Keratinocyte (primary cell): ENCODE measurements around the gene APBB2. TPM values are rescaled to one million over a fixed set of nuclear protein-coding genes. Genes with fewer than 3 reads are reported as not detected.

Experiments used
- DNase-seq: peaks from one replicate; pipeline ENCODE4 v3.0.0-alpha.2; 2011; ENCODE audit warnings: low read depth, missing footprints, low spot score
- FAIRE-seq: peaks from 2 replicates; lab custom pipeline; 2011; peaks lifted over from hg19 to GRCh38; lab: Jason Lieb, UNC
- H2AFZ ChIP-seq: 2 replicates; pipeline ENCODE4 v1.6.0; 2012; ENCODE audit warnings: low read length, control low read depth, inconsistent platforms; ENCODE audit not compliant: control insufficient read depth
- H3K27ac ChIP-seq: 2 replicates; pipeline ENCODE4 v1.5.1; 2011; ENCODE audit warnings: low read length; ENCODE audit not compliant: control insufficient read depth, insufficient read depth
- H3K27me3 ChIP-seq: 3 replicates; pipeline ENCODE4 v1.6.0; 2011; ENCODE audit warnings: low read length; ENCODE audit not compliant: control insufficient read depth, insufficient read depth; ENCODE audit errors: extremely low read depth
- H3K36me3 ChIP-seq, 2 experiments: 2 replicates in 1 of 2; 3 replicates in 1 of 2; pipeline ENCODE4 v1.5.1; 2011; ENCODE audit warnings: low read length in 2 of 2, mild to moderate bottlenecking in 1 of 2; ENCODE audit not compliant: control insufficient read depth in 2 of 2, insufficient read depth in 2 of 2; ENCODE audit errors: extremely low read depth in 1 of 2
- H3K4me1 ChIP-seq: 3 replicates; pipeline ENCODE4 v1.5.1; 2011; ENCODE audit warnings: low read length; ENCODE audit not compliant: control insufficient read depth, insufficient read depth; ENCODE audit errors: extremely low read depth
- H3K4me2 ChIP-seq: 3 replicates; pipeline ENCODE4 v1.6.0; 2011; ENCODE audit warnings: low read depth, low read length; ENCODE audit not compliant: control insufficient read depth, insufficient read depth; ENCODE audit errors: extremely low read depth
- H3K4me3 ChIP-seq, 3 experiments: fragments of 200-600 bp in 1 of 3; sonication (generic) in 1 of 3; 2 replicates in 2 of 3; 3 replicates in 1 of 3; pipeline ENCODE4 v1.5.1; 2011 to 2016; ENCODE audit warnings: low read length in 3 of 3, mild to moderate bottlenecking in 3 of 3, control low read depth in 2 of 3, inconsistent platforms in 1 of 3, low read depth in 1 of 3, mixed read lengths in 1 of 3, mixed run types in 1 of 3, moderate library complexity in 1 of 3; ENCODE audit not compliant: control insufficient read depth in 2 of 3, insufficient read depth in 2 of 3; ENCODE audit errors: extremely low read depth in 1 of 3
- H3K79me2 ChIP-seq: 2 replicates; pipeline ENCODE4 v1.6.0; 2012; ENCODE audit warnings: low read length; ENCODE audit not compliant: control insufficient read depth, insufficient read depth
- H3K9ac ChIP-seq: 3 replicates; pipeline ENCODE4 v1.6.0; 2011; ENCODE audit warnings: low read length; ENCODE audit not compliant: control insufficient read depth, insufficient read depth; ENCODE audit errors: extremely low read depth
- H3K9me1 ChIP-seq: 3 replicates; pipeline ENCODE4 v1.6.0; 2011; ENCODE audit warnings: low read length; ENCODE audit not compliant: control insufficient read depth, insufficient read depth; ENCODE audit errors: extremely low read depth
- H3K9me3 ChIP-seq: 2 replicates; pipeline ENCODE4 v1.5.1; 2012; ENCODE audit warnings: low read depth, low read length; ENCODE audit not compliant: control insufficient read depth
- H4K20me1 ChIP-seq: 3 replicates; pipeline ENCODE4 v1.6.0; 2011; ENCODE audit warnings: low read length; ENCODE audit not compliant: control insufficient read depth, insufficient read depth; ENCODE audit errors: extremely low read depth
- CTCF ChIP-seq, 3 experiments: IDR thresholded peaks in 1 of 3; conservative IDR thresholded peaks in 1 of 3; optimal IDR thresholded peaks in 1 of 3; 2 replicates in 2 of 3; 3 replicates in 1 of 3; pipeline versions ENCODE3 to v1.5.1; 2011; ENCODE audit warnings: low read length in 3 of 3, mild to moderate bottlenecking in 3 of 3, moderate library complexity in 2 of 3, control low read depth in 1 of 3, inconsistent platforms in 1 of 3; ENCODE audit not compliant: insufficient read depth in 2 of 3; ENCODE audit errors: extremely low read depth in 1 of 3
- EZH2 ChIP-seq: IDR thresholded peaks from one replicate; pipeline ENCODE4 v1.6.1; 2012; ENCODE audit warnings: inconsistent platforms, mild to moderate bottlenecking, low read length, moderate library complexity
- dilution Hi-C: fragments of 300-500 bp; cut with MboI; formaldehyde crosslinking; loops from one replicate; pipeline ENCODE4 v1.7.0; 2020; ENCODE audit warnings: low sequenced_read_pairs; ENCODE audit not compliant: extremely low pct_ligation_motif_present
- polyA plus RNA-seq, 5 experiments: library from polyadenylated mRNA; depleted of rRNA in 3 of 5; stranded (reverse) in 3 of 5; stranded (forward) in 1 of 5; unstranded in 1 of 5; fragments of >200 nt; gene quantifications; 1 replicate in 1 of 5; 2 replicates in 3 of 5; 3 replicates in 1 of 5; pipeline versions ENCODE4 v1.2.1 to v1.2.3, GENCODE V29; 2011 to 2012; ENCODE audit warnings: missing spikeins in 2 of 5, low read depth in 1 of 5, low replicate concordance in 1 of 5

Gene APBB2
- polyA plus RNA-seq, 1 donor (not counting 4 experiments of a cell fraction or from before 2014, with no cell fraction given) = 57.3 TPM

GRCh38 chr4:41257906-41258305 lies 43.6 kb upstream of the APBB2 start:
- Histone ChIP-seq H3K36me3 (no peaks in the 10 kb centered on the region), H3K9me3 (no peaks in the 10 kb centered on the region), H3K9ac (no peak overlapping the region), H3K4me1 (no peaks in the 10 kb centered on the region), H4K20me1 (no peaks in the 10 kb centered on the region), H3K9me1 (no peaks in the 10 kb centered on the region), H3K27ac (no peak overlapping the region), H3K27me3 (peaks cover 33% of the 10 kb centered on the region), H3K4me2 (peak overlapping the region; percentile 54), H3K4me3 (peak overlapping the region in 1 of 3 experiments; percentile 44), H2AFZ (no peak overlapping the region), H3K79me2 (no peaks in the 10 kb centered on the region)
- FAIRE-seq = no peak
- dilution Hi-C loops = no loop called here
- TF ChIP-seq CTCF (optimal IDR thresholded peaks at IDR 0.05 in 1 of 3, IDR thresholded peaks at IDR 0.05 in 1 of 3, conservative IDR thresholded peaks at IDR 0.05 in 1 of 3; ENCODE audit: extremely low read depth in 1 of 3, insufficient read depth in 2 of 3, low read length in 3 of 3) (no peak), EZH2 (peak; percentile 9)
- DNase-seq = no peak

GRCh38 chr4:41257257-41257901 lies 43.0 kb upstream of the APBB2 start:
- Histone ChIP-seq H3K9ac (no peak overlapping the region), H3K27ac (no peak overlapping the region), H4K20me1 (no peaks in the 10 kb centered on the region), H3K36me3 (no peaks in the 10 kb centered on the region), H3K9me1 (no peaks in the 10 kb centered on the region), H3K9me3 (no peaks in the 10 kb centered on the region), H2AFZ (no peak overlapping the region), H3K4me2 (peak overlapping the region; percentile 54), H3K79me2 (no peaks in the 10 kb centered on the region), H3K27me3 (peaks cover 33% of the 10 kb centered on the region), H3K4me3 (peak overlapping the region; percentile 31 to 44 (median 38)), H3K4me1 (no peaks in the 10 kb centered on the region)
- DNase-seq = no peak
- no peak for FAIRE-seq
- TF ChIP-seq EZH2 (peak; percentile 70), CTCF (optimal IDR thresholded peaks at IDR 0.05 in 1 of 3, IDR thresholded peaks at IDR 0.05 in 1 of 3, conservative IDR thresholded peaks at IDR 0.05 in 1 of 3; ENCODE audit: extremely low read depth in 1 of 3, insufficient read depth in 2 of 3, low read length in 3 of 3) (no peak)
- dilution Hi-C loops = no loop called here
